ENCODE measurements around the gene QPCTL.
"Not testable (repeated sequence)": the region's sequence is repeated elsewhere in the genome, so short reads cannot be mapped to it uniquely, and the experiment has no call there.

Gene QPCTL

DNA sequence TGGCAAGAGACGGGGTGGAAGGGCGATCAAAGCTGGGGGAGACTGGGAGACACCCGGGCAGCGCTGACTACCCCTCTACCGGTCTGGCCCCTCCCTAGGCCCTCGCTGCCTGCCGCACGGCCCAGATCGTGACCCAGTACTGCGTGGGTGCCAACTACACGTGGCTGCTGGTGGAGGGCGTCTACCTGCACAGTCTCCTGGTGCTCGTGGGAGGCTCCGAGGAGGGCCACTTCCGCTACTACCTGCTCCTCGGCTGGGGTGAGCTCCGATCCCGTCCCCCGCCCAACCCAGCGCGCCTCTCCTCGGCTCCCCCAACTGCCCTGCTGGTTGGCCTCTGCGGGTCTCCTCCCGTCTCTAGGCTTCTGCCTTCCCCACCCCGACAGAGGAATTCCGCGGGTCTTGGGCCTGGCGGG, 15.6 kb upstream of the QPCTL start:
- DNase-seq (ENCODE audit: low spot score), result no peak

DNA sequence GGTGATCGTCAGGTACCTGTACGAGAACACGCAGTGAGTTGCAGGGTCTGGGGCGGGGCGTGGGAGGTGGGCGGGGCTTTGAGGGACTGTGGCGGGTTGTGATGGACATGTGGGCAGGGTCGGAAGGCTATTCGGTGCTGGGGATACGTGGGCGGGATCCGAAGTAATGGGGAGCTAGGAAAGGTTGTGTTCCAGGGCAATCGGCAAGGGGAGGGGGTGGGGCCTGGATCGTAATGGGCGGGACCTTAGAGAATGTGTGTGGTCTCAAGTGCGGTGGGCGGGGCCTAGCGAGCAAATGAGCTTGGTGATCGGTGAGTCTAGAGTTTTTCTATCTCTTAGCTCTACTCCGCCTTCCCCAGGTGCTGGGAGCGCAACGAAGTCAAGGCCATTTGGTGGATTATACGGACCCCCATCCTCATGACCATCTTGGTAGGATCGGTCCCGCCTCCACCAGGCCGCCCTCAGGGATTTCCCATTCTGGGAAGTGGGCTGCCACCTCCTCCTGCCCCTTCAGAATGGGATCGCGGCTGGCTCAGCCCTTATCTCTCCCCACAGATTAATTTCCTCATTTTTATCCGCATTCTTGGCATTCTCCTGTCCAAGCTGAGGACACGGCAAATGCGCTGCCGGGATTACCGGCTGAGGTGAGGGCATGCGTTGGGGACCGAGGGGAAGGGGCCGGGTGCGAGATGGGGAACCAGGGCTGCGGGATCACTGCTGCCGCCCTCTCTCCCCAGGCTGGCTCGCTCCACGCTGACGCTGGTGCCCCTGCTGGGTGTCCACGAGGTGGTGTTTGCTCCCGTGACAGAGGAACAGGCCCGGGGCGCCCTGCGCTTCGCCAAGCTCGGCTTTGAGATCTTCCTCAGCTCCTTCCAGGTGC, 14.9 kb upstream of the QPCTL start:
- DNase-seq (ENCODE audit: low spot score), result peak; percentile 86

DNA sequence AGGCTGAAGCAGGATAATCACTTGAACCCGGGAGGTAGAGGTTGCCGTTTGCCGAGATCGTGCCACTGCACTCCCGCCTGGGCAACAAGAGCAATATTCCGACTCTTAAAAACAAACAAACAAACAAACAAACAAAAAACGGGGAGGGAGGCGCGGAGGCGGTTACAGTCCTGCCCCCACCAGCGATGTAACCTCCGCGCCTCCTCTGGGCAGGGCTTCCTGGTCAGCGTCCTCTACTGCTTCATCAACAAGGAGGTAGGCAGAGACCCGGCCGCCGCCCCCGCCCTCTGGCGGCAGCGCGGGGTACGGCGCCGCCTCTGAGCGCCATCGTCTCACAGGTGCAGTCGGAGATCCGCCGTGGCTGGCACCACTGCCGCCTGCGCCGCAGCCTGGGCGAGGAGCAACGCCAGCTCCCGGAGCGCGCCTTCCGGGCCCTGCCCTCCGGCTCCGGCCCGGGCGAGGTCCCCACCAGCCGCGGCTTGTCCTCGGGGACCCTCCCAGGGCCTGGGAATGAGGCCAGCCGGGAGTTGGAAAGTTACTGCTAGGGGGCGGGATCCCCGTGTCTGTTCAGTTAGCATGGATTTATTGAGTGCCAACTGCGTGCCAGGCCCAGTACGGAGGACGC, 11.0 kb upstream of the QPCTL start:
- DNase-seq (ENCODE audit: low spot score), result peak; percentile 90

DNA sequence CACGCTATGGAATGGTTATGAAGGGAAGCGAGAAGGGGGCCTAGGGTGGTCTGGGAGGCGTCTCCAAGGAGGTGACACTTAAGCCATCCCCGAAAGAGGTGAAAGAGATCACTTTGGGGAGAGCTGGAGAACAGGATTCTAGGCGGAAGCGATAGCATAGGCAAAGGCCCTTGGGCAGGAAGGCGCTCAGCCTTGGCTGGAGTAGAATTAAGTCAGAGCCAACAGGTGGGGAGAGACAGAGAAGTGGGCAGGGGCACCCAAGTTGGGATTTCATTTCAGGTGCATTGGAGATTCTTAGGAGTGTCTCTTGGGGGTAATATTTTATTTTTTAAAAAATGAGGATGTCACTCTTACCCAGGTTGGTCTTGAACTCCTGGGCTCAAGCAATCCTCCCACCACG, 10.3 kb upstream of the QPCTL start:
- DNase-seq (ENCODE audit: low spot score), result no peak

DNA sequence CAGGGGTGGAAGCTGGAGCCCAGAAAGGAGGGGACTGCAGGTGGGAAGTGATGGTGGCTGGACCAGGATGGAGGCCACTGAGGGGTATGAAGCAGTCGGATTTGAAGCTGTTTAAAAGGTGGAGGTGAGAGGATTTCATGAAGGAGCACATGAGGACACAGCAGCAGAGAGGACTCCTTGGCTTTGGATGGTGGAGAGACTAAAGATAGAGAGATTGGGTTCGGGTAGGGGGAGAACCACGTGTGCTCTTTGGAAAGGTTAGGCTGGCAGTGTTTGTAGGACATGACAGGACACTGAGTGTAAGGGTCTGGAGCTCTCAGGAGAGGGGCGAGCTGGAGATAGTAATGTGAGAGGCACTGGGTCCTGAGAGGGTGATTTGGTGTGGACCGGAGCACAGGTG, 9.6 kb upstream of the QPCTL start:
- no peak for DNase-seq (ENCODE audit: low spot score)

DNA sequence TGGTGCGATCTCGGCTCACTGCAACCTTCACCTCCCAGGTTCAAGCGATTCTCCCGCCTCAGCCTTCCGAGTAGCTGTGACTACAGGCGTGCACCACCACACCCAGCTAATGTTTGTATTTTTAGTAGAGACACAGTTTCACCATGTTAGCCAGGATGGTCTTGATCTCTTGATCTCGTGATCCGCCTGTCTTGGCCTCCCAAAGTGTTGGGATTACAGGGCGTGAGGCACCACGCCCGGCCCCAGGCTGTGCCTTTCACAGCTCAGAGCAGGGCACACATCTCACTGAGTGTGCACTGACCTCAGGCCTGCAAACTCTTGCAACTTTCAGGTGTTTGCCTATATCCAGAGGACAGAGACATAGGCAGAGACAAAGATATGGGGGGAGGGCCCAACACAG, 7.4 kb upstream of the QPCTL start:
- not testable (repeated sequence) for DNase-seq (ENCODE audit: low spot score)

DNA sequence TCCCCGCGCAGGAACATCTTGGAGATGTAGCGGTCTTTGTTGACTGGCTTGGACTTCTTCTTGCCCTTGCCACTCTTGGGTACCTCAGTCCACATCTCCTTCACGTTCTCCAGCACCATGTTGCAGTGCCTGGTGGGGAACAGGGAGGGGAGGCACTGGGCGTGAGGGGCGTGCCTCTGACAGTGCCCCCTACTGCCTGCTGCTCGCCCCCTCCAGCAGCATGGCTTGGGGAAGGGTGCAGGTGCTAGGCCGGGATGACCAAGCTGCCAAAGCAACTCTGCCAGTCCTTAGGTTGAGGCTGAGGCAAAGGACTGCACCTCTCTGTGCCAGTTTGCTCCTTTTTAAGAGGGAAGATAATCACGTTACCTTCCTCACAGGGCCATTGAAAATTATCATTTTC, 4.9 kb upstream of the QPCTL start:
- no peak for DNase-seq (ENCODE audit: low spot score)

DNA sequence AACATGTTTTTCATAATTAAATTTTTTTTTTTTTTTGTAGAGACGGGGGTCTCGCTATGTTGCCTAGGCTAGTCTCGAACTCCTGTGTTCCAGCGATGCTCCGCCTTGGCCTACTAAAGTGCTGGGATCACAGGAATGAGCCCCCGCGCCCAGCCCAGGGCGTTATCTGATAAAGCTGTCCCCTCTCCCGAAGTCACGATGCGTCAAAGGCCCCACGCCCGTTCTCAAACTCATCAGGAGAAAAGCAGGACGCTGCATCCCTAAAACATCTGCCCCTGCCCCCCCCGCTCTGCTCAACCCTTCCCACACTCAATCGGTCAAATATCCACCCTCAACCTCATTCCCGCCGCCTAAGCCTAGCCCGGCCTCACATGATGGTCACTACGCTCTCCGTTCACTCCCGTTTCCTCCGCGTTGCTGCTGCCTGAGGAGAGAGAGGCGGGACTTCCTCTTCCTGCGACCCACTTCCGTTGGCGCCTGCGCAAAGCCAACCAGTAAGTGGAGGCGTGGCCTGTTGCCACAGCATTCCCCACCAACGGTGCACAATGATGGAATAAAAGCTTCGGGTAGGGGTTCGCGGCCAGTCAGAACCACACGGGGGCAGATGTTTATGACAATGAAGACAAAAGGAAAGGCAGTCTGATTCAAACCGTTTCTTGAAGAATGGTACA, 815 bp upstream of the QPCTL start, which contains the start of gene SNRPD2:
SNRPD2 (minus strand) TSS at position 438 of the 671 bp plus-strand sequence; CDS start at position 373, 65 bp downstream.
- peak; percentile 95 for DNase-seq (ENCODE audit: low spot score)

DNA sequence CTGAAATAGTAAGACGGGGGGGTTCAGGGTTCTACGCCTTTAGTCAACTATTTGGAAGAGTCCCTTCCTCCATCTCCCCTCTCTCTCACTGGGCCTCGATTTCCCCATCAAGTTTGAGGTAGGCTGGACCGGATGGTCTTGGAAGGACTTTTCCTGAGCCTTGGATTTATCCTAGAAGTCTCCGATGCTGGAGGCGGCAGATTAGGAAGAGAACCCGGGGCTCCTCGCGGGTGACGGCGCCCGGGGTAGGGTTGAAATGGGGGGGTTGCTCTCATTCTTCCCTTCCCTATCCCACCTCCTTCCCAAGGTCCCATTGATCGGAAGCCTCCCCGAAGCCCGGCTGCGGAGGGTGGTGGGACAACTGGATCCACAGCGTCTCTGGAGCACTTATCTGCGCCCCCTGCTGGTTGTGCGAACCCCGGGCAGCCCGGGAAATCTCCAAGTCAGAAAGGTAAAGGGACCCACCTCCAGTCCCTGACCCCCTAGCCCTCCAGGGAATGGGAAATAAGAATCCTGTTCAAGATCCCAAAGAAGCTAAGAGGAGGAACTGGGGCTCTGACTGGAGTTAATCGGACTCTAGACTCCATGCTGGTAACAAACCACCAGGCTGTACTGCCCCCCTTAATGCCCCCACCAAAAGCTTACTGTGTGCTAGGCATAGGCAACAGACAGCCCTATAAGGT, 781 bp downstream of the QPCTL start:
- peak; percentile 81 for DNase-seq (ENCODE audit: low spot score)

DNA sequence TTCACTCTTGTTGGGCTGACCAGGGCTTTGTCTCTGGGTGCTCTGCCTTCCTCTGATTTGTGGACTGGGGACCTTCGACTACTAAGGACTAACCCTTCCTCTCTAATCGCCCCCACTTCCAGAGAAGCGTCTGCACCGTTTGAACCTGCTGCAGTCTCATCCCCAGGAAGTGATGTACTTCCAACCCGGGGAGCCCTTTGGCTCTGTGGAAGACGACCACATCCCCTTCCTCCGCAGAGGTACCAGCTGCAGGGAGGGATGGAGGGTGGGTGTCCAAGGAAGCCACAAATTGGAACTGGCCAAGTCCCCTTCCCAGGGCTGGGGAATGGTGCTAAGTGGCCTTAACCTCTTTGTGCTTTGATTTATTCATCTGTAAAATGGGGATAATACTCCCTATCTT, 9.2 kb downstream of the QPCTL start:
- no peak for DNase-seq (ENCODE audit: low spot score)

DNA sequence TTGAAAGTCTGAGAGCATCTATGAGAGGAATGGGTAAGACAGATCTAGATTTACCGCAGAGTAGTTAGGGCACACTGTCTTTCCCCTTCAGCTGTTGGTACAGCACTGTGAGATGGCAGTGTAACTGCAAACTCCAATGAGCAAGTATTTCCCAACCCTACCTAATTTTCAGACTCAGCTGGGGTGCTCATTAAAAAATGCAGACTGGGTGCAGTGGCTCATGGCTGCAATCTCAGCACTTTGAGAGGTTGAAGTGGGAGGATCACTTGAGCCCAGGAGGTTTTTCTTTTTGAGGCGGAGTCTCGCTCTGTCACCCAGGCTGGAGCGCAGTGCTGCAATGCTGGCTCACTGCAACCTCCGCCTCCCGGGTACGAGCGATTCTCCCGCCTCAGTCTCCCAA, 12.6 kb downstream of the QPCTL start:
- no peak for DNase-seq (ENCODE audit: low spot score)

DNA sequence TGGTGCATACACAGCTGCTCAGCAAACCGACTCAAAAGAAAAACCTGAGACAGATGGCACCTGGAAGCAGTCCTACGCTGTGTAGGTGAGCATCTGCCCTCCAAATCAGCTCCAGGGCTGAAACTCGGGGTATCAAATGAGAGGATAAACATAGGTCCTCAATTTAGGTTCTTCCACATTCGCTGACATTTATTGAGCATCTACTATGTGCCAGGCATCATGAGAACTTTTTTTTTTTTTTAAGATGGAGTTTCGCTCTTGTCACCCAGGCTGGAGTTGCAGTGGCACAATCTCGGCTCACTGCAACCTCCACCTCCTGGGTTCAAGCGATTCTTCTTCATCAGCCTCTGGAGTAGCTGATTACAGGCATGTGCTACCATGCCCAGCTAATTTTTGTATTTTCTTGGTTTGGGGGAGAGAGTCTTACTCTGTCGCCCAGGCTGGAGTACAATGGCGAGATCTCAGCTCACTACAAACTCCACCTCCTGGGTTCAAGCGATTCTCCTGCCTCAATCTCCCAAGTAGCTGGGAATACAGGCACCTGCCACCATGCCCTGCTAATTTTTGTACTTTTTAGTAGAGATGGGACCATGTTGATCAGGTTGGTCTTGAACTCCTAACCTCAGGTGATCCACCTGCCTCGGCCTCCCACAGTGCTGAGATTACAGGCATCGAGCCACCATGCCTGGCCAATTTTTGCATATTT, 13.4 kb downstream of the QPCTL start:
- DNase-seq (ENCODE audit: low spot score), result no peak

DNA sequence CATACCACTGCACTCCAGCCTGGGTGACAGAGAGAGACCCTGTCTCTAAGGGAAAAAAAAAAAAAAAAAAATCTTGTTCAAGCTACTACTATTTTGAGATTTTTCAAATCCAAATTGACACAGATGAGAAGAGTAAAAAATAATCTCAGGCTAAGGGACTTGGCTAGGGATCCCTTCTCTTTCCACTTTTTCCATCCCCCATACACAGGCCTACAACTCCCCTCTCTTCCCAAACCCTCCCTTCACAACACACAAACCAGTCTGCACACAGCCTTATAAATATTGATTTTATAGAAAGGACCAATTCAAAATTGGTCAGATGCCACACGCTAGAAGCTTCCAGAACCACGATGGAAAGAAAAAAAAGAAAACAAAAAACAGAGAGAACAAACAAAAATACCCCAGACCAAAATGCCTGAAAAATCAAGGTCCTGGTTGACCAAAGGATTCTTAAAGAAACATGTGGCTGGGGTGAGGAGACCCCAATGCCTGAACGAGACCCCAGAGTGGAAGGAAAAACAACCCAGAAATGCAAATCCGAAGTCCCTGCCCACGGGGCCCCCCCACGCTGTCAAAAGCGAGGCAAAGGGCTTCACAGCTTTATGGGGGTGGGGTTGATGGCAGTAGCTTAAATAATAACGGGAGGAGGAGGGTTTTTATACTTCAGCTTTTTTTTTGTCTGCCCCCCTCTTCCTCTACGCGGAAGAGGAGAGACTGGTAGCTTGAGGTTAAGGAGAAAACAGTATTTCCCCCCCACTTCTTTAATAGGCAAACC, 18.1 kb downstream of the QPCTL start:
- DNase-seq (ENCODE audit: low spot score), result no peak

DNA sequence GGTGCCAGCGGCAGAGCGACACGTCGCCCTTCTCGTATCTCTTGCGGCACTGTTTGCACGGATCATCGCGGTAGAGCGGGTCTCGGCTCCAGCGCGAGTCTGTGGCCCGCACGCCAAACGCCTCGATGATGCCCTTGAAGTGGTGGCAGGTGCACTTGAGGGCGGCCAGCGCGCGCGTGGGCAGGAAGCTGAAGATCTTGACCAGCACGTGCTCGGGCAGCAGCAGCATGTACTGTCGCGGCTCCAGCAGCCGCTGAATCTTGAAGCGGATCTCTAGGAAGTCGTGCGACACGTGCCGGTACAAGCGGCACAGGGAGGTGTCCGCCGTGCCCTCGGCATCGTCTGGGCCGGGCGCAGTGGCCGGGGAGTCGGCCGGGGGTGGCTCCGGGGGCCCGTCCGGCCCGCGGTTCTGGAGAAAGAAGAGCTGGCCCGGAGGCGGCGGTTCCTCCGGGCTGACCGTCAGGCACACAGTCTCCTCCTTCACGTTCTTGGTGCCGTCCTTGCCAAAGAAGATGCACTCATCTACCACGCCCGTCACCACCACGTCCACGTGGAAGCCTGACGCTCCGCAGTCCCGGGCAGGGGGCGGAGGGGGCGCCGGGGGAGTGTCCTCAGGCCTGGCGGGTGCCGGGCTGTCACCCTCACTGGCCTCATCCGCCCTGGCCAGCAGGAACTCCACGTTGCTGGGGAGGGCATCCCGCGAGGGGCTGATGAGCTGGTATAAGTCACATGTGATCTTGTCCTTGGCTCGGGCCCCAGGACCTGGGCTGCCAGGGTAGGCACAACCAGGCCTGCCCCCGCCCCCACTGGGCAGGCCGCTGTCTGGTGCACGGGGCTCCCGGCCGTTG, 19.6 kb downstream of the QPCTL start:
- DNase-seq (ENCODE audit: low spot score), result no peak

DNA sequence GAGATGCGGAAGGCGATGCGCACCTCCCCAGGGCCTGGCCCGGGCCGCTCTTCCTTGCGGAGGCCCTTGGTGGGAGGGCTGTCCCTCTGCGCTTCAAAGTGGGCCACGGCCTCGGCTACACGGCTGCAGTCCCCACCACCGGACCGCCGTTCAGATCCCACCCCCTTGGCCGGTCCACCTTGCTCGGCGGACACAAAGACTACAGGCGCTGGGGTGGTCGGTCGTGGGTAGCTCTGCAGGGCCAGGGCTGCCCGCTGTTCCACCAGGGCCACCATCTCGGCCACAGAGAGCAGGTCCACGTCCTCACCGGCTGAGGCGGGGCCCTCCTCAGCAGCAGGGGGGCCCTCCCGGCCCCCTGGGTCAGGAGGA, 20.2 kb downstream of the QPCTL start:
- DNase-seq (ENCODE audit: low spot score), result no peak

DNA sequence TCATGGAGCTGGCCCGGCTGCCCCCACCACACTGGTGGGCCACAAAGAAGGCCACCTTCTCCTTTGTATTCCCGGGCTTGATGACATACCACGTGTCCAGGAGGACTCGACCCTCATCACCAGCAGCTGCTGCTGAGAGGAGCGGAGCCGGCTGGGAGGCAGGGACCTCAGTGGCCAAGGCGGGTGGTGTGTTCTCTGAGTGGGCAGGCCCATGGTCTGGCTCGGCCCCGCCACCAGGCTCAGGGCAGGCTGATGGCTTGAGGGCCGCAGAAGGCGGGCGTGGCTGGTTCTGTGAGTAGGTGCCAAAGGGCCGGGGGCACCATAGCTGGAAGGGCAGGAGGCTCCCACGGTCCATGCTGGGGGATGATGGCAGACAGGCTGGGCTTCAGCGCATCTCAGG, 20.7 kb downstream of the QPCTL start:
- DNase-seq (ENCODE audit: low spot score), result no peak

DNA sequence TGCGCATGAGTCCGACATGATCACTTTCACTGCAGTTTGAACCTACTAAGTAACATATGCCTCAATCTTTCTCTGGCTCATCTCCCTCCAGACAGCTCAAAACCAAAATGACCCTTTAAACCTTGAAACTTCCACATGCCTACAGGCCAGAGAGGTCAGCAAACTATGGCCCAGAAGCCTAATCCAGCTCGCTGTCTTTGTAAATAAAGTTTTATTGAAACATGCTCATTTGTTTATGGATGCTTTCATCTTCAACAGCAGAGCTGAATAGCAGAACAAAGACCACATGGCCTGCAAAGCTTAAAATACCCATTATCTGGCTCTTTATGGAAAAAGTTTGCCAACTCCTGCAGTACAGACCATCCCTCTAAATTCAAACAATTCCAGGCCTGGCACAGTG, 22.7 kb downstream of the QPCTL start:
- no peak for DNase-seq (ENCODE audit: low spot score)

DNA sequence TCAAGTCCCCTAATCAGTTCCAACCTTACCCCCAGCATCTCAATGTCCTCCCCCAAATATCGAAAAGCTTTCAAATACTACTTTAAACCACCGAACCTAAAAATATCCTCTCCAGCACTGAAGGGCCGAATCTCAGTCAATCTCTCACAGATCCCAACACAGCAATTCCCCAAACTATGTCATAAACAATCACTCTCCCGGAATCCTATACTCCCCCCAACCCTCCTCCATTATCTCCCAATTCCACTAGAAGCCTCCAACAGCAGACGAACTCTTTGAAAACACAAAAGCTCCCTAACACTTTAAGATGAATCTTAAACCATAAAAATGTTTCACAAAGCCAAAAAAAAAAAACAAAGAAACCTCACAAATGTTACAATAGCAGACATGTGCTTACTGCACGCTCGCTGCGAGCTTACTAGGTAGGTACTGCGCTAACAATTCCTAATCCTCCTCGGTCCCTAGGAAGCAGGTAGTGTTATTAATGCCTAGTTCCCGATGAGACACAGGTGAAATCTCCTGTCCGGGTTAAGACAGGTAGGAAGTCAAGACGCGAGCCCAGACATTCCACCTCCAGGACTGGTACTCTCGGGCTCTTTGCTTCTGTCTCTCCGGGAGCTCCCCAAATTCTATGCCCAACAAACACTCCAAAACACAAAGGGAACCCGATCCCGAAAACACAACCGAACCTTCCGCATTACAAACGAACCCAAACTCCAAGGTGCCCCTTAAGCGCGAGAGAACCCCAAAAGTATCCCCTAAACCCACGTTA, 24.1 kb downstream of the QPCTL start:
- peak; percentile 37 for DNase-seq (ENCODE audit: low spot score)

All from LoVo (cell line).